H9 (cell line): ENCODE results near the gene GNB3. TPM values are rescaled to one million over a fixed set of nuclear protein-coding genes. Genes with fewer than 3 reads are reported as not detected.

Experiments
- DNase-seq: peaks from one replicate; pipeline ENCODE4 v3.0.0-alpha.2; 2017
- H2AFZ ChIP-seq: one replicate; pipeline ENCODE4 v1.6.1; 2013; ENCODE audit warnings: mild to moderate bottlenecking, low read length, control low read depth, moderate library complexity
- H2AK5ac ChIP-seq: 2 replicates; pipeline ENCODE4 v1.6.1; 2013; ENCODE audit warnings: low read length, control low read depth, mixed read lengths; ENCODE audit not compliant: insufficient read length
- H2BK120ac ChIP-seq: one replicate; pipeline ENCODE4 v1.6.1; 2013; ENCODE audit warnings: low read depth, mild to moderate bottlenecking, low read length, control low read depth, inconsistent platforms; ENCODE audit not compliant: poor library complexity, severe bottlenecking
- H2BK12ac ChIP-seq: 2 replicates; pipeline ENCODE4 v1.6.1; 2013; ENCODE audit warnings: low read length, control low read depth, mixed read lengths, low read depth; ENCODE audit not compliant: insufficient read length
- H2BK15ac ChIP-seq: 2 replicates; pipeline ENCODE4 v1.6.1; 2013; ENCODE audit warnings: low read depth, low read length, control low read depth
- H2BK20ac ChIP-seq: one replicate; pipeline ENCODE4 v1.6.1; 2013; ENCODE audit warnings: low read depth, mild to moderate bottlenecking, low read length, control low read depth, inconsistent platforms; ENCODE audit not compliant: poor library complexity, severe bottlenecking
- H2BK5ac ChIP-seq: 2 replicates; pipeline ENCODE4 v1.6.1; 2013; ENCODE audit warnings: low read length, control low read depth, mixed read lengths; ENCODE audit not compliant: insufficient read length
- H3K14ac ChIP-seq: 2 replicates; pipeline ENCODE4 v1.6.1; 2013; ENCODE audit warnings: low read length, control low read depth; ENCODE audit not compliant: insufficient read depth
- H3K18ac ChIP-seq: 2 replicates; pipeline ENCODE4 v1.6.1; 2013; ENCODE audit warnings: low read depth, mild to moderate bottlenecking, mixed read lengths, low read length, control low read depth; ENCODE audit not compliant: insufficient read length
- H3K23ac ChIP-seq: 2 replicates; pipeline ENCODE4 v1.6.1; 2013; ENCODE audit warnings: low read length, control low read depth, mixed read lengths, low read depth; ENCODE audit not compliant: insufficient read length
- H3K23me2 ChIP-seq: 2 replicates; pipeline ENCODE4 v1.6.1; 2013; ENCODE audit warnings: low read depth, mild to moderate bottlenecking, mixed read lengths, low read length, control low read depth; ENCODE audit not compliant: insufficient read length, poor library complexity, severe bottlenecking
- H3K27ac ChIP-seq: 2 replicates; pipeline ENCODE4 v1.5.1; 2013; ENCODE audit warnings: low read length, control low read depth, mixed read lengths, low read depth; ENCODE audit not compliant: insufficient read length
- H3K27me3 ChIP-seq: 2 replicates; pipeline ENCODE4 v1.6.1; 2013; ENCODE audit warnings: low read length, control low read depth, inconsistent platforms; ENCODE audit not compliant: insufficient read depth
- H3K4ac ChIP-seq: 2 replicates; pipeline ENCODE4 v1.6.1; 2013; ENCODE audit warnings: low read depth, mild to moderate bottlenecking, control low read depth, inconsistent platforms, low read length, moderate library complexity
- H3K4me1 ChIP-seq: 2 replicates; pipeline ENCODE4 v1.6.1; 2013; ENCODE audit warnings: low read length, control low read depth, inconsistent platforms; ENCODE audit not compliant: insufficient read depth
- H3K4me2 ChIP-seq: 2 replicates; pipeline ENCODE4 v1.6.1; 2013; ENCODE audit warnings: low read length, control low read depth, mixed read lengths; ENCODE audit not compliant: insufficient read length, insufficient read depth
- H3K56ac ChIP-seq: 2 replicates; pipeline ENCODE4 v1.6.1; 2013; ENCODE audit warnings: low read depth, mild to moderate bottlenecking, mixed read lengths, low read length, control low read depth; ENCODE audit not compliant: insufficient read length
- H3K79me1 ChIP-seq: 2 replicates; pipeline ENCODE4 v1.6.1; 2013; ENCODE audit warnings: low read depth, mild to moderate bottlenecking, moderate library complexity, low read length, control low read depth, inconsistent platforms; ENCODE audit not compliant: insufficient read depth, poor library complexity, severe bottlenecking
- H3K79me2 ChIP-seq: 2 replicates; pipeline ENCODE4 v1.6.1; 2013; ENCODE audit warnings: low read length, control low read depth, inconsistent platforms; ENCODE audit not compliant: insufficient read depth
- H3K9ac ChIP-seq: 2 replicates; pipeline ENCODE4 v1.6.1; 2013; ENCODE audit warnings: low read length, control low read depth, mixed read lengths; ENCODE audit not compliant: insufficient read length; ENCODE audit errors: extremely low read depth
- H3K9me3 ChIP-seq: one replicate; pipeline ENCODE4 v1.6.1; 2013; ENCODE audit warnings: low read depth, low read length, inconsistent platforms; ENCODE audit not compliant: control insufficient read depth
- H3T11ph ChIP-seq: one replicate; pipeline ENCODE4 v1.6.1; 2013; ENCODE audit warnings: mild to moderate bottlenecking, low read length, control low read depth, inconsistent platforms
- H4K20me1 ChIP-seq: one replicate; pipeline ENCODE4 v1.6.1; 2013; ENCODE audit not compliant: control insufficient read depth, insufficient read length, insufficient read depth
- H4K5ac ChIP-seq: 2 replicates; pipeline ENCODE4 v1.6.1; 2013; ENCODE audit warnings: low read depth, mild to moderate bottlenecking, mixed read lengths, low read length, control low read depth; ENCODE audit not compliant: insufficient read length
- H4K8ac ChIP-seq: replicated peaks from 2 replicates; pipeline ENCODE4 v1.6.1; 2013; ENCODE audit warnings: low read length, control low read depth, mixed read lengths, low read depth; ENCODE audit not compliant: insufficient read length
- H4K91ac ChIP-seq: 2 replicates; pipeline ENCODE4 v1.6.1; 2013; ENCODE audit warnings: low read depth, mild to moderate bottlenecking, moderate library complexity, mixed read lengths, low read length, control low read depth; ENCODE audit not compliant: insufficient read length
- H3K27ac Mint-ChIP-seq, 3 experiments: 2 replicates in 2 of 3; 3 replicates in 1 of 3; pipeline ENCODE4 v1.8.0; 2020 to 2021; ENCODE audit warnings: mixed read lengths in 3 of 3, mild to moderate bottlenecking in 1 of 3, moderate library complexity in 1 of 3
- H3K27me3 Mint-ChIP-seq: 2 replicates; pipeline ENCODE4 v1.8.0; 2021; ENCODE audit warnings: low read depth, mild to moderate bottlenecking, moderate library complexity, mixed read lengths
- H3K36me3 Mint-ChIP-seq, 3 experiments: 2 replicates in 2 of 3; 3 replicates in 1 of 3; pipeline ENCODE4 v1.8.0; 2020 to 2021; ENCODE audit warnings: low read depth in 3 of 3, mixed read lengths in 3 of 3; ENCODE audit not compliant: insufficient read depth in 1 of 3
- H3K4me1 Mint-ChIP-seq, 2 experiments: 2 replicates each; pipeline ENCODE4 v1.8.0; 2020; ENCODE audit warnings: mixed read lengths in 2 of 2
- H3K4me3 Mint-ChIP-seq, 2 experiments: 2 replicates in 1 of 2; 3 replicates in 1 of 2; pipeline ENCODE4 v1.8.0; 2020 to 2021; ENCODE audit warnings: mild to moderate bottlenecking in 2 of 2, mixed read lengths in 2 of 2, moderate library complexity in 1 of 2
- H3K9me3 Mint-ChIP-seq, 2 experiments: 2 replicates in 1 of 2; 3 replicates in 1 of 2; pipeline ENCODE4 v1.8.0; 2020; ENCODE audit warnings: mild to moderate bottlenecking in 2 of 2, mixed read lengths in 2 of 2, moderate library complexity in 1 of 2
- WGBS: extraction: QIAGEN DNeasy Blood & Tissue Kit; methylation state at CpG from one replicate; pipeline ENCODE4 v1.1.7; 2013; ENCODE audit warnings: missing lambda C conversion rate, low lambda C conversion rate, mixed read lengths; ENCODE audit not compliant: insufficient read length; ENCODE audit errors: extremely low coverage; 5-methylcytosine and 5-hydroxymethylcytosine counted together
- total RNA-seq: library from RNA; stranded (reverse); gene quantifications from 2 replicates; pipeline ENCODE4 v1.2.1, GENCODE V29; 2021
- TF ChIP-seq, protein P1 (sequence below): fragments of 200-600 bp; sonication (generic); conservative IDR thresholded peaks from 3 replicates; pipeline ENCODE4 v1.8.0; 2021; ENCODE audit warnings: antibody characterized with exemption, mild to moderate bottlenecking

Gene GNB3
- total RNA-seq, 1 experiment from 2014 or later: 17.3 TPM

DNA sequence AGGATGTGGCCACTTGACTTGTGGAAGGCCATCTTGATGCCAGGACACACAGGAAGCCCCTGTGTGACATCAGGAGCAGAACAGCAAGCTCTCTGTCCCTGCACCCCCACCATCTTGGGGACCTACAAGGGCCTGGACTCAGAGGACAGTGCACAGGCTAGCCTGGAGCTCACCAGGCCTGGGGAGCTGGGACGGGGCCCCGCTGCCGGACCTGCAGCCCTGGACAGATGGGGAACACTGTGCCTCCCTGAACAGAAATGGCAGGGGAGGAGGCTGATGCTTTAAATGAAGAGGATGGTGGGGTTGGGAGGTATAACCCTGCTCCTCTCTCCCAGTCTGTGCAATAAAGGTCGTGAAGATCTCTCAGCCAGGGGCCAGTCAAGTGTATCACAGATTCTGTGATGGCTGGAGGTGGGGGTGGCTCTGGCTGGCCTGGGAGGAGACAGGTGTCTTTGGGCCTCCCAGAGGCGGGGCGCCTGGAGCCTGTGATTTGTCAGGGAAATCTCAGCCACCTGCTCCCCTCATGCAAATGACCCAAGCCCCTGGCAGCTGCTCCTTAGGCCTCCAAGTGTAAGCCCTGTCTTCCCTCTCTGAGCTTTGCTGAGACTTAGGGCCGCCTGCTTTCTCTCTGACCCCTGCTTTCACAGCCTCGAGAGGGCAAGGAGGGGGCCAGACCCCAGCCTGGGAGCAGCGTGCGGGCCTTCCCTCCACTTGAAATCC, 1.1 kb upstream of the GNB3 start:
- Histone ChIP-seq H2BK12ac (no peak overlapping the region), H4K8ac (no peak overlapping the region), H3K79me2 (no peaks in the 10 kb centered on the region), H3K27ac (no peak overlapping the region), H2AK5ac (no peak overlapping the region), H4K5ac (no peak overlapping the region), H3K4me2 (no peak overlapping the region), H3K23me2 (no peaks in the 10 kb centered on the region), H3K23ac (no peak overlapping the region), H3K4ac (no peak overlapping the region), H3K4me1 (no peaks in the 10 kb centered on the region), H4K20me1 (no peaks in the 10 kb centered on the region), H3K27me3 (no peaks in the 10 kb centered on the region), H3K18ac (no peak overlapping the region), H2AFZ (no peak overlapping the region), H2BK5ac (no peak overlapping the region), H4K91ac (no peak overlapping the region), H3K9ac (no peak overlapping the region), H2BK15ac (no peak overlapping the region), H3K79me1 (no peaks in the 10 kb centered on the region), H3K9me3 (no peaks in the 10 kb centered on the region), H3K14ac (no peak overlapping the region), H3K56ac (no peak overlapping the region), H3T11ph (no peak overlapping the region), H2BK120ac (no peak overlapping the region), H2BK20ac (no peak overlapping the region)
- Mint-ChIP-seq H3K4me1 (peaks cover 4 to 28% of the 10 kb centered on the region in 2 experiments; a peak in 3 of 4 replicates), H3K36me3 (peaks cover 29 to 71% (median 70%) of the 10 kb centered on the region in 3 experiments), H3K4me3 (no peak overlapping the region), H3K27me3 (no peaks in the 10 kb centered on the region), H3K27ac (peak overlapping the region in 2 of 3 experiments; percentile 39 to 67; a peak in 2 of 7 replicates), H3K9me3 (no peaks in the 10 kb centered on the region; a peak in 1 of 5 replicates)
- TF ChIP-seq, protein P1, sequence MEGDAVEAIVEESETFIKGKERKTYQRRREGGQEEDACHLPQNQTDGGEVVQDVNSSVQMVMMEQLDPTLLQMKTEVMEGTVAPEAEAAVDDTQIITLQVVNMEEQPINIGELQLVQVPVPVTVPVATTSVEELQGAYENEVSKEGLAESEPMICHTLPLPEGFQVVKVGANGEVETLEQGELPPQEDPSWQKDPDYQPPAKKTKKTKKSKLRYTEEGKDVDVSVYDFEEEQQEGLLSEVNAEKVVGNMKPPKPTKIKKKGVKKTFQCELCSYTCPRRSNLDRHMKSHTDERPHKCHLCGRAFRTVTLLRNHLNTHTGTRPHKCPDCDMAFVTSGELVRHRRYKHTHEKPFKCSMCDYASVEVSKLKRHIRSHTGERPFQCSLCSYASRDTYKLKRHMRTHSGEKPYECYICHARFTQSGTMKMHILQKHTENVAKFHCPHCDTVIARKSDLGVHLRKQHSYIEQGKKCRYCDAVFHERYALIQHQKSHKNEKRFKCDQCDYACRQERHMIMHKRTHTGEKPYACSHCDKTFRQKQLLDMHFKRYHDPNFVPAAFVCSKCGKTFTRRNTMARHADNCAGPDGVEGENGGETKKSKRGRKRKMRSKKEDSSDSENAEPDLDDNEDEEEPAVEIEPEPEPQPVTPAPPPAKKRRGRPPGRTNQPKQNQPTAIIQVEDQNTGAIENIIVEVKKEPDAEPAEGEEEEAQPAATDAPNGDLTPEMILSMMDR: no peak
- WGBS: no CpG with 5 or more reads among the region's 10 CpGs
- DNase-seq: peak; percentile 88
